Fibroblast of skin of scalp (primary cell): ENCODE data around the gene ATPAF2.
A peak's percentile ranks its signal among the peaks of the same experiment; 100 is the strongest.

Source experiments
- DNase-seq: peaks from one replicate; pipeline ENCODE4 v3.0.0-alpha.2; 2013

The ATPAF2 gene

DNA sequence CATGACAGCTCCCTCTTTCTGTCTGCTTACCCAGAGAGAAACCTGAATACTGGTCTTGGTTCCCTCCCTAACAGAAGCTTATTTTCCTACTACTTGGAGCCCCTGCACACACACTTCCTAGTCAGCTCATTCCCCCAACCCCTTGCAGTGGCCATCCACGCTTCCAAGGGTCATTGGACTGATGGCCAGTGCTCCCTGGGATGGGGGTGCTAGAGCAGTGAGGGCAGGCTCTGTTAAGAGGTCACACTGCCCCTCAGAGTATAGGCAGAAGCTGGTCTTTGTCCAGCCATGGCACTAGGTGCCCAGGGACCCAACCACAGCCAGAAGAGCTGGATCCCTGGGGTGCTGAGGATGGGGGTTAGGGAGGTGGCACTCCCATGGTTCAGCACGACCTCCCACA lies 53.8 kb downstream of the ATPAF2 start:
- no peak for DNase-seq

DNA sequence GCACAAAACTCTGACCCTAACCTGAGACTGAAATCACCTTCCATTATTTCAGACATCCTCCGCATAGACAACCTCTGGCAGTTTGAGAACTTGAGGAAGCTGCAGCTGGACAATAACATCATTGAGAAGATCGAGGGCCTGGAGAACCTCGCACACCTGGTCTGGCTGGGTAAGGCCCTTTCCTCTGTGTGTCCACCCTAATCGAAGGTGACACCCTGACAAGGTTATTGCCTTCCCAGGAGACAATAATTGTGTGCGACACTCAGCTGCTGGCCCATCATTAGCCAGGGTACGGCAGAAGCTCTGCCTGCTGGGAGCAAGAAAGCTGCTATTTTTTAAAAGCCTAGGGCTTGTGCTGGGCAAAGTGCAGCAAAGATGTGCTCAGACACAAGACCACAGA lies 55.2 kb downstream of the ATPAF2 start:
- no peak for DNase-seq

DNA sequence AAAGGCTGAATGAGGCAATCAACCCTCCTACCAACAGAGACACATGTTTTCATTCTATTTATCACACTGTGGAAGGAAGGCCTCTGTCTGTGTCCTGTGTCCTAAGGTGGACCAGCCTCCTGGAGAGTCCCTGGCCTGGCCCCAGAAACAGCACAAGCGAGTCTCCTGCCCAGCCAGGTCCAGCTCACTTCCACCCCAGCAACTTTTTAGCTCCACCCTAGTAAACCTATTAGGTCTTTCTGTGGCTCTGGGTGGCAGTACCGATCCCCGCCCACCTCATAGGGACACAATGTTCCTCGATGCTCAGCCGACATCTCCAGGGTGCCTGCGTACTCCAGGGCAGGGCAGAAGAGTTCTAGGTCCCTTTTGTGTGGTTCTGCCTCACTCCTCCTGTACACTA lies 55.6 kb downstream of the ATPAF2 start:
- no peak for DNase-seq

DNA sequence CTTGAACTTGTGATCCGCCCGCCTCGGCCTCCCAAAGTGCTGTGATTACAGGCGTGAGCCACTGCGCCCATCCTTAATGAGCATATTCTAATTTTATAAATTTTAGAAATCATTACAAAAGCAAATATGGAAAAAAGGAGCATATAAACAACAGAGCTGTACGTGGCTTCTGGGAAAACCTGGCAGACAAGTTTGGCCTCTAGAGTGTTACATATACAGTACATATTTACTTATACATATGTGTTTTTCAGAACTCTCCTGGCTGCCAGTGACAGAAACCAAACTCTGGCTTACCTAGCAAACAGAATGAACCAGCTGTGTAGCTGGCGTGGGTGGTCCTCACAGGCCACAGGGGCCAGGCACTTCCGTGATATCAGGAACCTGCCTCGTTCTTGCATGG lies 56.2 kb downstream of the ATPAF2 start:
- DNase-seq = no peak

DNA sequence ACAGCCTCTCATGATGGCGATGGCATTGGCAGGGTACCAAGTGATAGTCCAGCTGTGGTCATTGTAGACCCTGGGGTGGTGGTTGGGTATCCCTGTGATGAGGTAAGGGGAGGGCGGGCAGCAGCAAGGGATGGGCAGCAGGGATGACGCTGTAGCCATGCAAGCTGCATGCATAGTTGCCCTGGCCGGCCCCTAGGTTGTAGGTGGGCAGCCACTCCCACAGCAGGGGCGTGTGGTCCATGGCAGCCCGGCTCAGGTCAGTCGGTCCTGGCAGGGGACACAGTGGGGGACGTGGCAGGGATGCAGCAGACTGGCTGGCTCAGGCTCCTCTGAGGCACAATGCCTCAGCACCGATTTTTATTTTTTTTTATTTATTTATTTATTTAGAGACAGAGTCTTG lies 57.6 kb downstream of the ATPAF2 start:
- no peak for DNase-seq

DNA sequence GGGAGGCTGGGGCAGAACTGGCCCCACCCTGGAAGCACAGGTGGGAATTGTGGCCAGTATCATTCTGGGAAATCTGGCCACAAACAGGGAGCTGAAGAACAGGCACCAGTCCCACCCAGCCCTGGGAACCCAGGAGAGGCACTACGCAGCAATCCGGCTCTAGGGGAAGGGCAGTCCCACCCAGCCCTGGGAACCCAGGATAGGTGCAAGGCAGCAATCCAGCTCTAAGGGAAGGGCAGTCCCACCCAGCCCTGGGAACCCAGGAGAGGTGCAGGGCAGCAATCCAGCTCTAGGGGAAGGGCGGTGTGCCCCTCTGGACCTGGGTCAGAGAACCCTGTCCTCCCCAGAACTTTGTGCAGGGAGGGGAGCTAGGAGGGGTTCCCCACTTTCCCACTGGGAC lies 59.2 kb downstream of the ATPAF2 start:
- no peak for DNase-seq

DNA sequence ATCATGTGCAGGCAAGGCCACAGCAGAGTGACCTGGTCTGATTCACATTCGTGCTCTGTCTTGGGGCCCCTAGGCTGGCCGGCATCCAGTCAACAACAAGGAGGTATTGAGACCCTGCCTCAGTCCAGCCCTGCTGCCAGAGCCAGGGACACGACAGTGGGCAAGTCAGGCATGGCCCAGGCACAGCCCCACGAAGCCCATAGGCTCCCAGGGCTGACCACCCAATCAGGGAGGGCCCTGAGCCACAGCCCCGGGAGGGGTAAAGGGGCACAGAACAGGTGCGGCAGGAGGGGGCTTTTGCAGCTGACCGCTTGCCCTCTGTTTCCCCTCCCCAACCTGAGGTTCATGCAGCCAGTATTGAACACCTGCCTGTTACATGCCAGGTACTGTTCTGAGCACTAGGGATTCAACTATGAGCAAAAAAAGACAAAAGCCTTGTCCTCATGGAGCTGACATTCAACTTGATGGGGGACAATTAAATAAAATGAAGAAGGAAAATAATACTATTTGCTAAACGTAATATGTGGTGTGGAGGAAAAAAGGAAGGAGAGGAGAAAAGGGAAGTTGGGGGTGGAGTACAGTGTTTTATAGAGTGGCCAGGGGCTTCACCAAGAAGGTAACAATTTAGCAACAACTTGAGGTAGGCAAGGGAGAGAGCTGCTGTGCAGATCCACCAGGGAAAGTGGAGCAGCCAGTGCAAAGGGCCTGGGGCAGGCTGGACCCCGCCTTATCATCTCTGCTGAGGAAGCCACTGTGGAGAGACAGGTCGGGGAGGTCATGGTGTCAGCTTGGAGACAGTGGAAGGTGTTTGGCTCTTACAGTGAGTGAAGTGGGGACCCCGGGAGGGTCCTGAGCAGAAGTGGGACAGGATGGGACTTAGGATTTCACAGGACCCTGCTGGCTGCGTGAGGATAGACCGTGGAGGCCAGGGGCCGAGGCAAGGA lies 60.2 kb downstream of the ATPAF2 start:
- DNase-seq = no peak

DNA sequence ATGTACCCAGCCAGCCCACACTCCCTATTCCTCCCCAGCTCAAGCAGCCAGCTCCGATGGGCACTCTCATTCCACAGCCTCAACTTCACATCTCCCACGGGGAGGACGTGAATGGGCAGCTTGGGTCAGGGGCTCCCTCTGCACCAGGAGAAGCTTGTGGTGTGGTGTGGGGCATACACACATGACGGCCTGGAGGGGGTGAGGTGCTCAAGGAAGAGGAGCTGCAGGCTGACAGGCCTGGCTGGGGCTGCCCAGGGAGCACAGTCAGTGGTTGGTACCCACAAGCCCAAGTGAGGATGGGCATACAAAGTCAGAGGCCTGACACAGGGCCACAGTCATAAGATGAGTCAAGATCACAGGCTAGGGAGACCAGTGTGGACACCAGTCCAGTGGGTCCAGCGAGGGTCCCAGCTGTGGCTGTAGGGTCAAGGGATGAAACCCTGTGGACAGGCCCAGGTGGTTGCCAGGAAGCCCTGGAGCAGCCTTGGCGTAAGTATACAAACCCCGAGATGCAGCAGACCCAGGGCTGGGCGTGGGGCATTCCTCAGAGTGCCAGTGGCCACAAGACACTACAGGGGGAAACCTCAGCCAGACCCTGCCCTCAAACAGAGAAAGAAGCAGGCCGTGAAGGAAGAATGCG lies 61.9 kb downstream of the ATPAF2 start:
- no peak for DNase-seq

DNA sequence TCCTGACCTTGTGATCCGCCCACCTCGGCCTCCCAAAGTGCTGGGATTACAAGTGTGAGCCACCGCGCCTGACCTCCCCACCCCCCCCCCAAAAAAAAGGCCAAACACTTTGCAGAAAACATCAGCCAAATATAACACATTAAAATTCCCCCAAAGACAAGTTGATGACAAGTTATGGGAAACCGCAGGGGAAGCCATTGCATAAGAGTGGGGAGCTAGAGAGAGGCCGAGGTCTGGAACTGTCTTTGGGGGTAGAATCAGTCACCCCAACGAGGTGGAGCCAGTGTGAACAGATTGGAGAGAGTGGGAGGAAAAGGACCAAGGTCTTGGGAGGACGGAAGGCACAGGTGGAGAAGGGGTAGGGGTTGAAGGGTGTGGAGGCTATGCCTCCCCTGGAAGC lies 63.5 kb downstream of the ATPAF2 start:
- no peak for DNase-seq

DNA sequence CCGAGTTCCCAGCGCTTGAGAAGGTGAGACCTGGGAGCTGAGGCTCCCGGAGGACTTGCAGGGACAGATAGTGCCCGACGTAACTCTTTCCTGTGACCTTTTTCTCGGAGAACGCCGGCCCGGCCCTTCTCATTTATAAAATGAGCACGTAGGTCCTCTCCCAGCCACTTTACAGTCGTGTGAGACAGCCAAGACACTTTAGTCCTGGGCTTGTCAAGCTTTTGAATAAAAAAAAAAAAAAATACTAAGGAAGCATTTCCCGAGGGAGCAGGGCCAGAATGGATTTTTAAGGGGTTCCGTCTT lies 66.1 kb downstream of the ATPAF2 start:
- no peak for DNase-seq

DNA sequence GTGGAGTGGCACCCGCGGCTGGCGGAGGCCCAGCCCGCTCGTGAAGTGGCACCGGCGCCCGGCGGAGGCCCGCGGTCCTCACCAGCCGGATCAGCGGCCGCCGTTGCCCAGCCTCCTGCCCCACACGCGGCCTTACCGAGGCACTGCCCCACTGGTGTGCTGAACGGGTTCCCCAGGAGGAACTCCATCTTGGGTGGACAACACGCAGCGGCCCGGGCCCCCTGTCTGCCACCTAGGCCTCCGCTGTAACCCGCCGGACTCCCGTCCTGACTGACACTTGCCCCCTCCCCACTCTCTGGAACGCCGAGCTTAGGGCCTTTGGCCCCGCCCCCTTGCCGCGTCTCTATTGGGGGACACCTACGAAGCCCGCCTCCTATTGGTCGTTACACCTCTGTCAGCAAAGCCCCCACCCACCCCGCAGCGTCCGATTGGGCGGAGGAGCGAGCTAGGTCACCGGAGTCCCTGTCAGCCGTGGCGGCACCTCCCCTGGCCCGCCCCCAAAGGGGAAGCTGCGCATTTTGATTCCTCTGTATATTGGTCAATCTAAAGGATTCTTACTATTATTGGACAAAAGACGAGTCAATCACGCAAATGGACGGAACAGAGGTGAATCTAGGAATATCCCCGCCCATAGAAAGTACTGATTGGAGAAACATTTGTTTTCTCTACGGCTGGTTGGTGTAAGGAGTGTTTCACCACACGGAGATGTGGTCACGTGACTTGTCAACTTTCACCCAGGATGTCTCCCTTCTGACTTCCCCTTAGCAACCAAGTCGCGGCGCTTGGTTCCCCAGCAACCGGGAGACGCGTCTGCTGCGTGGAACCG lies 66.6 kb downstream of the ATPAF2 start, which contains the start of the genes DRC3 and TOM1L2:
Gene DRC3, plus strand, starts transcription at position 737 of the 826 bp plus-strand sequence. CDS start 4,737 bp downstream, outside the sequence.
Gene TOM1L2, minus strand, starts transcription at position 275 of the 826 bp plus-strand sequence. Its CDS starts 87 bp downstream, at position 188.
- DNase-seq = peak; percentile 100

DNA sequence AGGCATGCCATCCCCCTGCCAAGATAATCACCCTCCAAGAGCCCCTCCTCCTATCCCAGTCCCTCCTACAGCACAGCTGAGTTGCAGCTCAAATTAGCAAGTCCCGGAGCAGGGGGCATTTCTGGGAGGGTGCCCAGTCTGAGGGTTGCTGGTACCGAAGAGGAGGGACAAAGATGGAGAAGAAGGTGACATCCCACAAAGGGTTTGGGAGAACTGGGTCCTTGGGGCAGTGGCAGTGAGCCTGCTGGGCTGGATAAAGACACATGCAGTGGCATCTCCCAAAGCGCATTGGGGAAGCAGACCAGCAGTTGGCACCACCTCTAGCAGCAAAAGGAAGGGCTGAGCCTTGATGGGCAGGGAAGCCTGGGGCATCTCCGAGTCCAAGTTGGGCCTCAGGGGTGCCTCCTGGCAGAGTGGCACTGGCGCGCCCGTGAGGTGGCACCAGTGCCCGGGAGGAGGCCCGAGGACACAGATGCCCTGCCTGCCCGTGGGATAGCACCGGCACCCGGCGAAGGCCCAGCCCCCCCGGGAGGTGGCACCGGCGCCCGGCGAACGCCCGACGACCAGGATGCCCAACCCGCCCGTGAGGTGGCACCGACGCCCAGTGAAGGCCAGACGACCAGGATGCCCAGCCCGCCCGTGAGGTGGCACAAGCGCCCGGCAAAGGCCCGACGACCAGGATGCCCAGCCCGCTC lies 67.4 kb downstream of the ATPAF2 start:
- peak; percentile 20 for DNase-seq

DNA sequence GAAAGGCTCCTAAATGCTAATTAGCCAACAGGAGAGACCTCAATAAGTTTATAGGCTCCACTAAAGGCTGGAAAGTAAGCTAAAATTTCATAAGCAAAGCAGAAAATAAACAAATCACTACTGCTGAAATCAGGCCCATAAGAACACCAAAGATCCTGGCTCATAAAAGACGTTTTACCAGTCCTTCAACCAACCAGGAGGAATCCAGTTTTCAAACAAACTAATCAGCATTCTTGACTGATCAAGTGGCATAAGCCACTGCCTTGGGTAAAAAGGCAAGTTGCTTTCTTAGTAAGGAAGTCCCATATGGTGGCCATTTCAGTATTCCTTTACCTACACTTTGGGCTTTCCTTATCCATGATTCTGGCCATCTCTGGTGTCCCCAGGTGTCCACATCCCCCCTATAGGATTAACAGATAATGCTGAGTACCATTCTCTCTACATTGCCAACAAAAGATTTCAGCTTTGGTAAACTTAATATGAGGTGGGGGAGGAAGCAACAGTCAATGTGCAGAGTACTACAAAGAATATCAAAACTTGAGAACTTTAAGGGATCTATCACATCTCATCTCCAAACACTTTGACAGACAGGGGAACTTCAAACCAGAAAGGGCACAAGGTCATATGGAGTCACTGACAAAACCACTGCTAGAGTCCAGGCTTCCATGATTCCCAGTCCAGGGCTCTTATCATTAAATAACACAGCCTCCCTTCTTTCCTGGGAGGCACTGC lies 68.1 kb downstream of the ATPAF2 start:
- no peak for DNase-seq
